ENCODE data around the gene CACNA1E.

Gene CACNA1E

GRCh38 chr1:181778640-181779260 is 295.4 kb downstream of the CACNA1E start:
- no peak for DNase-seq (ENCODE audit: insufficient read length, low spot score)
- TF ChIP-seq CTCF (IDR thresholded peaks at IDR 0.05; ENCODE audit: insufficient read depth, missing control alignments), result no peak
- no peak for FAIRE-seq

DNA sequence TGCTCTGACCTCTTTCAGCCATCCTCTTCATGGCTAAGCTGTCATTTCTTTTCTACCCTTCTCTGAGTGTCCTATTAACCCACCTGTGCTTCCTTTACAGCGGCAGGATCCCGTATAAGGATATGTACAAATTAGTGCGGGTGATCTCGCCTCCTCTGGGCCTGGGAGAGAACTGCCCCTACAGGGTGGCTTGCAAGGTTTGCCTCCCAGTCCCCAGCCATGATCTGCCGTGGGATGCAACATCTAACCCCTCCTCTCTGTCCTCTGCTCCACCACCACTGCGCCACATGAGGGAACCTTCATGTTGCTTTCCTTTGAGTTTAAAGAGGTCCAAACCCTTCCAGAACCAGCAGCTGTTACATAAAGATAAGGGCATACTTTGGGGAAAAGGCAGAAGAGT is 296.0 kb downstream of the CACNA1E start:
- FAIRE-seq, result no peak
- DNase-seq (ENCODE audit: insufficient read length, low spot score), result no peak
- TF ChIP-seq CTCF (IDR thresholded peaks at IDR 0.05; ENCODE audit: insufficient read depth, missing control alignments), result no peak

DNA sequence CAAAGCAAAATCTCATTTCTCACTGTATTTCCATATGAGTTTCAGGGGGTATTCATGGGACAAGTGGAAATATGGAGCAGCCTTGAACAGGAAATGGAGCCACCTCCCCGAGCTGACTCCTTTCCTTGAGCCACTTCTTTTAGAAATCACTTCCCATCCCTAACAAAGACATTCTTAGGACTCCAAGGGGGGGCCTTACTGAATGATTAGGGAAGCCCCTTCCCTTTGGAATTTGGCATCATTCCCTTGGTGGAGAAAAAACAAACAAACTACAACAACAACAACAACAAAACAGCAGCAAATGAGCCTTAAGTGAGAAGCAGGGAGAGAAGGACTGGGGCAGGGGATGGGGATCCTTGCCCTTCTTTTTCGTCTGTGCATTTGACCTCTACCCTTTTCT is 299.9 kb downstream of the CACNA1E start:
- no peak for TF ChIP-seq CTCF (IDR thresholded peaks at IDR 0.05; ENCODE audit: insufficient read depth, missing control alignments)
- FAIRE-seq, result no peak
- no peak for DNase-seq (ENCODE audit: insufficient read length, low spot score)

DNA sequence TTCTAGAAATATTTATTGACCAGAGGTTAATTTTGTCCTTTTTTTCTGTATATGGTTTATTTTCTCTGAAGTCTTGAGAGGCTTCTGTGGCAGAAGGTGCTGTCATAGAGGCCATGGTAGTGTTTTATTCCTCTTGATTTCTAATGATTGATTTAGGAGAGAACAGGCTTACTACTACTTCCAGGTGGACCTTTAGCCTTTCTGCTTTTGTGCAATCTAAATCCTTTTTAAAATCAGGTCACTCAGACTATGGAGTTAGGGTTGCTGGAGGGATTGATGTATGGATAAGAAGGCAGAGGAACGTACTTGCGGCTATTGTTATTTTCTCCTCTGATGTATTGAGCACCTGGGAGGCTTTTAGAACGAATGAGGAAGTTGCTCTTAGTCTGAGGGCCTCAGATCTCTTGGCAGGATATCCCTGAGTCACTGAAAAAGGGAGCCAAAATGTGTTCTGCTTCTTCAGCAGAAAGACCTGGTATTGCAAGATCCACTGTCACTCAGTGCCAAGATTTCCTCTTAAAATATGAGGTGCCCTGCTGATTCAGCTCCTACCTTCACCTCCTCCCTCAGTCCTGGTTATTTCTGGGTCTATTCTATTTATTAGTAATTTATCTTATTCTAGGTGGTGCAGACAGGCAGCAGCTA is 300.8 kb downstream of the CACNA1E start:
- FAIRE-seq, result no peak
- DNase-seq (ENCODE audit: insufficient read length, low spot score), result no peak
- TF ChIP-seq CTCF (IDR thresholded peaks at IDR 0.05; ENCODE audit: insufficient read depth, missing control alignments), result no peak

- DNase-seq (ENCODE audit: insufficient read length, low spot score), result no peak
- TF ChIP-seq CTCF (IDR thresholded peaks at IDR 0.05; ENCODE audit: insufficient read depth, missing control alignments), result no peak
- no peak for FAIRE-seq
Observed at GRCh38 chr1:181789395-181789794, 306.1 kb downstream of the CACNA1E start.

DNA sequence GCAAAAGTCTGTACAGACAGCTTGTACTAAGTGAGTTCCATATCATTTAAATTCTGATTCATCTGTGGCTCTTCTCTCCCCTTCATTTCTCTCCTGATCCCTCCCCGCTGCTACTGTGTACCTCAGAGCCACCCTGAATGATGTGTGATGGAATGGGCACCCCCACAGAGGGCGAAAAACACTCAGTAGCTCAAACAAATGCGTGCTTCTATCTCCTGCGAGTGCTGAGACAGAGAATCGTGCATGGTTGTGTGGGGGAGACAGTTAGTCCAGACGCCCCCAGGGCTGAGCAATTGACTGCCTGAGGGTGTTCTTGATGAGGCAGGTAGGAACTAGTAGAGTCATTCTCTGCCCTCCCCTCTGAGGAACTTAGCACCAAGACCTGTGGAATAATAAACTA is 308.4 kb downstream of the CACNA1E start:
- TF ChIP-seq CTCF (IDR thresholded peaks at IDR 0.05; ENCODE audit: insufficient read depth, missing control alignments), result no peak
- DNase-seq (ENCODE audit: insufficient read length, low spot score) (no peak), FAIRE-seq (no peak)

DNA sequence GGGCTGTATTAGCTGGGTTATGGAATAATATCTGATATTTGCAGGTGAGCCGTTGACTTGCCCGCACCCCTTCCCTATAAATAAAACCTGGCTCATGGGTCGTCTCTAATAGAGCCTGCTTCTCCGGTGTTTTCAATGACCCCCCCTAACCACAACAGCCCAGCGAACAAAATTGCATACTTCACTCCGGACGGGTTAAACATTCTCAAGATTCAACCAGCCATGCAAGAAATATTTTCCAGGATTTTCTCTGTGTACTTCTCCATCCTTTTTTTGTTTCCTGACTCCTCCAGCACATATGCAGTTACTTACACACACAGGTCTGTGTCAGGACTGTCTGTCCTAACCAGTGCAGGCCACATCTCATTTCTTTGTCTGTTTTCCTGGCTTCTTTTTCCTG is 310.5 kb downstream of the CACNA1E start:
- TF ChIP-seq CTCF (IDR thresholded peaks at IDR 0.05; ENCODE audit: insufficient read depth, missing control alignments), result no peak
- no peak for FAIRE-seq
- no peak for DNase-seq (ENCODE audit: insufficient read length, low spot score)
